ENCODE results near the gene KCNH3.
A peak's percentile ranks its signal among the peaks of the same experiment; 100 is the strongest.
"Not testable (repeated sequence)": the region's sequence is repeated elsewhere in the genome, so short reads cannot be mapped to it uniquely, and the experiment has no call there.

The KCNH3 gene, protein sequence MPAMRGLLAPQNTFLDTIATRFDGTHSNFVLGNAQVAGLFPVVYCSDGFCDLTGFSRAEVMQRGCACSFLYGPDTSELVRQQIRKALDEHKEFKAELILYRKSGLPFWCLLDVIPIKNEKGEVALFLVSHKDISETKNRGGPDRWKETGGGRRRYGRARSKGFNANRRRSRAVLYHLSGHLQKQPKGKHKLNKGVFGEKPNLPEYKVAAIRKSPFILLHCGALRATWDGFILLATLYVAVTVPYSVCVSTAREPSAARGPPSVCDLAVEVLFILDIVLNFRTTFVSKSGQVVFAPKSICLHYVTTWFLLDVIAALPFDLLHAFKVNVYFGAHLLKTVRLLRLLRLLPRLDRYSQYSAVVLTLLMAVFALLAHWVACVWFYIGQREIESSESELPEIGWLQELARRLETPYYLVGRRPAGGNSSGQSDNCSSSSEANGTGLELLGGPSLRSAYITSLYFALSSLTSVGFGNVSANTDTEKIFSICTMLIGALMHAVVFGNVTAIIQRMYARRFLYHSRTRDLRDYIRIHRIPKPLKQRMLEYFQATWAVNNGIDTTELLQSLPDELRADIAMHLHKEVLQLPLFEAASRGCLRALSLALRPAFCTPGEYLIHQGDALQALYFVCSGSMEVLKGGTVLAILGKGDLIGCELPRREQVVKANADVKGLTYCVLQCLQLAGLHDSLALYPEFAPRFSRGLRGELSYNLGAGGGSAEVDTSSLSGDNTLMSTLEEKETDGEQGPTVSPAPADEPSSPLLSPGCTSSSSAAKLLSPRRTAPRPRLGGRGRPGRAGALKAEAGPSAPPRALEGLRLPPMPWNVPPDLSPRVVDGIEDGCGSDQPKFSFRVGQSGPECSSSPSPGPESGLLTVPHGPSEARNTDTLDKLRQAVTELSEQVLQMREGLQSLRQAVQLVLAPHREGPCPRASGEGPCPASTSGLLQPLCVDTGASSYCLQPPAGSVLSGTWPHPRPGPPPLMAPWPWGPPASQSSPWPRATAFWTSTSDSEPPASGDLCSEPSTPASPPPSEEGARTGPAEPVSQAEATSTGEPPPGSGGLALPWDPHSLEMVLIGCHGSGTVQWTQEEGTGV

DNA sequence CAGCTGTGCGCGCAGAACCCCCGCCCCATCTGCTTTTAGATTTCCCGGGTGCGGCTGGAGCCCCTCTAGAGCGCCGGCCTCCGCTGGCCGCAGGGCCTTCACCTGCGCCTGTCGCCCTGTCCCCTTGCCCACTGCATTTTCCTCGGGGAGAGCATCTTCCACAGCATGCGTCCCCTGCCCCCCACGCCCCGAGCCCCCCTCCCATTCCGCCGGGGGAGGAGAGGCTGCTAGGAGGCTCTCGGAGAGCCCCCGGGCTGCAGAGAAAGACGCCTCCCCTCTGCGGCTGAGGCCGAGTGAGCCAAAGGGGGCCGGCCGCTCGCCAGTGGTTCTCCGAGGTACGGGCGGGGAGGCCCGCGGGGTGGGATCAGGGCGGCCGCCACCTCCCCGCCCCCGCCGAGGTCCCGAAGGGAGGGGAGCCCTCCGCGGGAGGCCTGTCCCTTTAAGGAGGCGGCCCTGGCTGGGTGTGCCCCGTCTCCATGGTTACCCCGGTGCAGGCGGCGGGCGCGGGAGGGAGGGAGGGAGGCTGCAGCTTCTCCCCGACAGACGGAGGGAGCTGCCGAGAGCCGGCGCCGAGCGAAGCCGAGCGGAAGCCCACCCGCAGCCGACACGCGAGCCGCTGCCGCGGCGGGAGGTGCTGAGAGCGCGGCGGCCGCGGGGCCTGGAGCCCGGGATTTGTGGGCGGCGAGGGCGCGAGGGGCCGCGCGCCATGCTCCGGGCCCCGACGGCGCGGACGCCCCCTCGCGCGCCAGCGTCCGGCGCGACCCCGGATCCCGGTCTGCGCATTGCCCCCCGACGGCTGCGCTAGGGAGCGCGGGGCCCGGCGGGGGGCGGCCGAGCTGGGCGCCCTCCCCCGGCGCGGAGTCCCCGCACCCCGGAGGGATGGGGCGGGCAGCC, at the start of gene KCNH3:
Gene KCNH3, plus strand, starts transcription at position 521 of the 894 bp plus-strand sequence. CDS start 387 bp downstream, outside the sequence.
- peak; percentile 85 for DNase-seq (ENCODE audit: low read depth)

DNA sequence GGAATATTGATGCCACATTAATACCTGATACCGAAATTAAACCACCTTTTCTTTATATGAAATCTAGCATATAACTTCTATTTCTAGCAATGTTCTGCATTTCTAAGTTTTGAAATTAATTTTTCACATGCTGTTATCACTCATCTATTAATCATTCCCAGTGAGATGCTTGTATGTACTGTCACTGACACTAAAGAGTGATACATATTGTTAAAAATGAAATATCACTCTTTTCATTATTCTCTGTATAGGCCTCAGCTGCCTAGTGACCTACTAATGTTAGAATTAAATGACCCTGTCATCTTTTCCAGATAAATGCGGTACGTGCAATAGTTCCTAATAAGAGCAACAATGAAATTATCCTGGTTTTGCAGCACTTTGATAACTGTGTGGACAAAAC, 49.7 kb upstream of the KCNH3 start:
- DNase-seq (ENCODE audit: low read depth), result no peak

DNA sequence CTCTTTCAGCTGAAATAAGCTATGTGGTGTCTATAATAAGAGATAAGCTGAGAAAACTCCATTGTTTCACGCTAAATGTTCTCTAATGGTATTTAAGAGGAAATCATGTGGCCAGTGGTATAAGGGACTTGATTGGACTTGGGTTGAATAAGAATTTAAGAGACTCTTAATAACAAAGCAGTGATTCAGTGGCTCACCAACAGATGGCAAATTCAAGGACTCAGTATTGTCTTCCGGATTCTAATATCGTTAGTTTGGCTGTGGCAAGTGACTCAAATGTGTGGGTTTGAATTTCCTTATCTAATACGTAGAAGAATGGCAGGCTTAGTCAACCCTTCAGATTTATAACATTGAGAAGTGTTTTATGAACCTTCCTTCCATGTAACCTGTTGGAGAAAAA, 49.1 kb upstream of the KCNH3 start:
- no peak for DNase-seq (ENCODE audit: low read depth)

DNA sequence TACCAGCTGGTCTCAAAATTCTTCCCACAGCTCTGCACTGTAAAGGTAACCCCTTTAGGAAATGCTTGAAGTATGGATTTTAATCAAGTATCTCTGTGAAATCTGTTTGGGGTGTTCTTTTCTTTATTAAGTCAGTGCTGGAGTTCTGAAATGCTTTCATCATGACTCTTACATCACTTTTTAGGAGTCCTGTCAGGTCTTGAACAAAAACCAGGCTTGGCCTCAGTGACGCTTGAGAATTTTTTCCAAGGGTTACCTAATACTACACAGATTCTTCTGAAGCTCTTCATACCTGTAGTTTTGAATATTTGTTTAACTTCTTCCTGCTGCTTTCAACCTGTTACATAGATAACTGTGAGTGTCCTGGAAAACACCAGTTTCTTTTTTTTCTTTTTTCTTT, 47.0 kb upstream of the KCNH3 start:
- no peak for DNase-seq (ENCODE audit: low read depth)

DNA sequence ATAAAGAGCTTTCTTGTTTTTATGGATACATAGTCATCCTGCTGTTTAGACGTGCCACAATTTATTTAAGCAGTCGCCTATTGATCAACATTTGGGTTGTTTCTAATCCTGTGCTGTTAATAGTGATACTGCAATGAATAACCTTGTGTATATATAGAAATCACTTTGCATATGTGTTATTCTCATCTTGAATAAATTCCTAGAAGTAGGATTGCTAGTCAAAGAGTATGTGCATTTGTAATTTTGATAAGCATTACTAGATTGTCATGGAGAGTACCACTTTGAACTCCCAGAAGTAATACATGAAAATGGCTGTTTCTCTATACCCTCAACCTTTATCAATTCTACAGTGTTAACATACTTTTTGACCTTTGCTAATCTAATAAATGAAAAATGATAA, 44.9 kb upstream of the KCNH3 start:
- DNase-seq (ENCODE audit: low read depth), result no peak

DNA sequence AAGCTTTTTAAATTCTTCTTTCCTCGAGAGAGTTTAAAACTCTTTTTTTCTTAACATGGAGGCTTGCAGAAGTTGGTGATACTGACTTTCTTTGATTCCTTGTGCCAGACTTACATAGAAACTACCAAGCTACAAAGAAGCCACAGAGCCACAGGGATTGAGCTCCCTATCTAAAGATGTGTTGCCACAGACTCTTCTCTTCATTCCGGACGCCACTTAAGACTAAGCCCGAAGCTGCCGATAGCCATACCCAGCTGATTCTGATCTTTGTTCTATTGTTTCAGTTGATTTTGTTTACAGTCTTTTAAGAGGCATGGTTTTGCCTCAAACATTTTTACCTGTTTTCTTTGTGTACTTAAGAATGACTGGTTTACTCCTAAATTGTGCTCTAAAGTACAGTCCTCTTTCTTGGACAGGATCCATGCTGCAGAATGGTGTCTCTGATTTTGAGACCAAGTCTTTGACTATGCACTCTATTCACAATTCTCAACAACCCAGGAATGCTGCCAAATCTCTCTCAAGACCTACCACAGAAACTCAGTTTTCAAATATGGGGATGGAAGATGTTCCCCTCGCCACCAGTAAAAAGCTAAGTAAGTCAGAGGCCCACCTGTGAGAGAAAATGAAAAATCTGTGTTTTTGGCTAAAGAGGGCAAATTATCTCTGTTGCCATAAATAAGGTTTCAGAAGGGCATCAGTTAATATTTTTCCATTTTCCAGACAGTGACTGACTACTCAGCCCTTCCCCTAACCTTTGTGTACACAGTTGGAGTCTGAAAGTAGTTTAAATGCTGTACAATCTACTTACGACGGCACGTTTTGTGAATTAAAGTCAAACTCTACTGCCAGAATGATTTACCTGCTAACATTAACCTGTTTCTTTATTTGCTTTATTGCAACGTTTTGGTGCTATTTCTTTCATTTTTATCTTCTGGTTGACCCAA, 42.1 kb upstream of the KCNH3 start:
- no peak for DNase-seq (ENCODE audit: low read depth)

DNA sequence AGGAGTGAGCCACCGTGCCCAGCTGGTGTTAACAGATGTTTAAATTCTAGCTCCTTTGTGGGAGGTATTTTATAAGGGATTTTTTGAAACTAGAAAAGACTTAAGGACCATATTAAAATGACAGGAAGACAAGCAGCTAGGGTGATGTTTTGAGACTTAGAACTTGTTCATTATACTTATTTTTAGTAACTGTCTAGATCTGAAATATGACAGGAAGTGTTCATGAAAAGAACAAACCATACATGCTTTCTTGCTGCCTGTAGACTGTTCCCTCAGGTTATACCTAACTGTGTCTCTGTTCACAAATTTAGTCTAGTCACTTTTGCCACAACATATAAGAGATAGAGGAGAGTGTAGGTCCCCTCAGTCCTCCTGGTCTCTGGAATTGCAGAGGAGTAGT, 36.9 kb upstream of the KCNH3 start:
- no peak for DNase-seq (ENCODE audit: low read depth)

DNA sequence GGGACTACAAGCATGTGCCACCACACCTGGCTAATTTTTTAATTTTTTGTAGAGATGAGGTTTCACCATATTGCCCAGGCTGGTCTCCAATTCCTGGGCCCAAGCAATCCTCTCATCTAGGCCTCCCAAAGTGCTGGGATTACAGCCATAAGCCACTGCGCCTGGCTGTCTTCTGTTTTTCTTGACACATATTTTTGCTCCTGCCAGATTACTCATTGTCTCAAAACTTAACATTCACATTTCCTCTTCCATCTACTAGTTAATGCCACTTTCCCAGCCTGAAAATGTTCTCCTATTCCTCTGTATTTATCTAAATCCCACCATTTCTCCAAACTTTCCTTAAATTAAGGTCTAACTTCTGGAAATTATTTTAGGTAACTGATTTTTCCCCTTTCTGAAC, 36.2 kb upstream of the KCNH3 start:
- DNase-seq (ENCODE audit: low read depth), result no peak

DNA sequence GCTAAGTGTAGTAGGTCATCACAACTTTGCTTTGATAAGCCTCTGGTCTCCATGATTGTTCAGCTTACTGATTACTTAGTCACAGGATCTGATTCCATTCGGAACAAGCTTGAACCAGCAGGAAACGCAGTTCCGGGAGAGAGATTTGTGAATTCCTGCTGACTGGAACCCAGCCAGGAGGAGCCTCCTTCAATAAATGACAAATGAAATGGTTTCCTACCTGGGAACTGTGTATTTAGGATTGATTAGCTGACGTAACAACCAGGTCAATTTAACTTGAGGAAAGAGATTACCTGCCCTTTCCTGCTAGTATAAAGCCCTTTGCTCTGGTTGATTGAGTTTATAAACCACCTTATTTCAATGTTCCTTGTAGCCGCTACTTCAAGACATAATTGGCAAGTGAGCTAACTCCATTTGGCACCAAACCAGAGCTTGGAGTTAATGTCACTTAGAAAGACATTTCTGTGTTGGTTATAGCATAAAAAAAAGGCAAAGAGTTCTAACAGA, 35.1 kb upstream of the KCNH3 start:
- DNase-seq (ENCODE audit: low read depth), result no peak

DNA sequence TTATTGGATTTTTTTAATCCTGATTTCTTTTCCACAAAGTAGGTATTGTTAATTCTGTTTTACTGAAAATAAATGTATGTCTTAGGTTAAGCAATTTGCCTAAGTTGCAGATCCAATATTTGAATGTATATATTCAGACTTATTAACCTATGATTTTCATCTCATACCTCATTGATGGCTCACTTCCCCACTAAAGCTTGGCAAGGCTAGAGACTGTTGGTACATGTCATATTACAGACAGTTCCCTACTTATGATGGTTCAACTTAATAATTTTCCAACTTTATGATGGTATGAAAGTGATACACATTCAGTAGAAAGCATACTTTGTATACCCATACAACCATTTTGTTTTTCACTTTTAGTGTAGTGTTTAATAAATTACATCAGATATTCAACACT, 33.2 kb upstream of the KCNH3 start:
- DNase-seq (ENCODE audit: low read depth), result no peak

DNA sequence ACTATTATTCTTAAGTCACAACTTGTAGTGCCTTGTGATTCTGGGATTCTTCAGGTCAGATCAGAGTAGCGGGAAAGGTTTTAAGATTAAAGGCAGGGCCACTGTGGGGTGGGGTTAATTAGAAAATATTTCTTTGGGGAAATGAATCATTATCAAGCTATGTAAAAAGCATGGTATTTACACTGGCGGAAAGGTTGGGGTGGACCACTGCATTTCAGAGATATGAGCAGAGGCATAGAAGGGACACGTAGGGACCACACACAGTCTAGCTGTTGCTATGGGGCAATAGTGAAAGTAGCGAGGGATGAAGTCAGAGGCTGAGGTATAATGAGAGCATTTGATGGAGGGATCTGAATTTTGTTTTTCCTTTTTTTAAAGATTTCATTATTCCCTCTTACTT, 31.7 kb upstream of the KCNH3 start:
- no peak for DNase-seq (ENCODE audit: low read depth)

DNA sequence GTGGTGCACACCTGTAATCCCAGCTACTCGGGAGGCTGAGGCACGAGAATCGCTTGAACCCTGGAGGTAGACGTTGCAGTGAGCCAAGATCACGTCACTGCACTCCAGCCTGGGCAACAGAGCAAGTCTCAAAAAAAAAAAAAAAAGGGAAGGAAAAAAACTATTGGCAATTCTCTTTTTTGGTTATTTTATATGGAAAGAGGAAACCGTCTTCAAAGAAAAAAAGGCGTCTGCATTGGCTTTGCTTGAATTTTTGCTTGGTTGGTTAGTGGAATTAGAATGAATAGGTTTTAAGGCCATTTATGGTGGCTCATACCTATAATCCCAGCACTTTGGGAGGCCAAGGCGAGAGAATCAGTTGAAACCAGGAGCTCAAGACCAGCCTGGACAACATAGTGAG, 29.1 kb upstream of the KCNH3 start:
- DNase-seq (ENCODE audit: low read depth), result not testable (repeated sequence)

DNA sequence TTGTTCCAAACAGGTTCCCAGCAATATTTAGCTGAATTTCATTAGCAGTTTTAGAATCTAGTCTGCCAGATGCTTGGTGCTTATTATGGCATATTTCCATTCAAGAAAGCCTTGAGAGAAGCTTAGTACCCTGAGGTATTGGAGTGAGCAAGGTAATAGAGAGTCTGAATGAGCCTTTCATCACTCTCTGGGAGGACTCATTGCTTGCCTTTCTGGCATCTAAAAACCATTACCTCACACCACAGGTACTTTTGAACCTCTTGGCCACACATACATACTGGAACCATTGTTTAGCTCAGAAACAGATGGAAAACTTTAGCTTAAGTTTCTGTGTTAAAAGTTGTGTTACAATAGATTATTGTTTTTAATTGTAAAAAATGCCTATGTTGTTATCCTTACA, 27.4 kb upstream of the KCNH3 start:
- DNase-seq (ENCODE audit: low read depth), result no peak

DNA sequence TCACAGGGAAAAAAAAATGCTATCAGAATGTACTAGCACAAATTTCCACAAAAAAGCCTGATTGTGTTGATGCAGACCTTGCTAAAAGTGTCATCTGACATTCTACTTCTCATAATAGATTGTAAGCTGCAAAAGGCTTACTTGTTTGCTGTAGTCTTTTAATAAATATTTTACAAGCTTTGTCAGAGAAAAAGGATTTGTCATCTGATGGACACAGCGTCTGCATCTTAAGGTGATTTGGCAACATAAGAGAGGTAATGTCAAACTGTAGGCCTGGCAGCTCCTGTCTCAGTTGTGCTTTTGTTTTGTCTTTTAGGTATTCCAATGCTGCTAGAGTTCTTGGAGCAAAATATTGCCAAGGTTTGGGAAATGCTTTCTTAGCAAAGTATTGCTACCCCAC, 26.3 kb upstream of the KCNH3 start:
- no peak for DNase-seq (ENCODE audit: low read depth)

DNA sequence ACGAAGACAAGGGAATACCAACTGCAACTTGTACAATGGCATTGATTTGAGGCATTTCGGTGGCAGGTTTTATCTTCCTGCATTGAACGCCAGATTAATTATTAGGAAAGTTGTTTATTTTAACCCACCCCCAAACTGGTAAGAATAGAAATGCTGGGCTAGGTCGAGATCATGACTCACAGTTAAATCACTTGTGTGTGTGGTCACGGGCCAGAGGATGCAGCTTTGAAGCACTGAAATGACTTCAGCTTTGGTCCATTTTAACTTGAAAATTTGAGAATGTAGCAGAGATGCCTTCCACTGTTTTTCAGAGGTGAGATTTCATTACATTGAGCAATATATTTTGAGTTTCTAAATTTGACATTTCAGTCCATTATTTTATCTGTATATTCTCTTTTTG, 23.6 kb upstream of the KCNH3 start:
- DNase-seq (ENCODE audit: low read depth), result no peak

DNA sequence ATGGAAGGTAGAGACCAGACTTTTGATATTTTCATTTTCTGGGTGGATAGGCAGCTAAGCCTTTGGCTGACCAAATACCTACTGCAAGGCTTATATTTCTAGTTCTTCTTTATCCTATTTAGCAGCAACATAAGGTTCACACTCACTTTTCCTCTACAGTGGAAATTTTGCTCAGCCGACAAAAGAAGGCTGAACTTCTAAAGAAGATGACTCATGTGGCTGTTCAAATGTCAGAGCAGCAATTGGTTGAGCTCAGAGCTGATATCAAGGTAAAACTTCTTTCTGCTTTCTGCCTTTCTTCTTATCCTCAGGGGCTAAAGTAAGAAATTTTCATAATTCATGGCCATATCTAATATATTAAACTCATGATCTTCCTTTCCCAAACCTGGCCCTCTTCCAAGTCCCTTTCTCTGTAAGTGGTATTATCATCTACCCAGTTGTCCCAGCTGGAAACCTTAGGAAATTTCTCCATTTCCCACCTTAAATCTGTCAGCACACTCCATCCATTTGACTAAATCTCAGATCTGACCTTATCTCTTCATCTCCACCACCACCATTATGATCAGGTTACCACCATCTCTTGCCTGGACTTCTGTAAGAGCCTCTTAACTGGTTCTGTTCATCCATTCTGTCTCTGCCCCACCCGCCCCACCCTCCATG, 19.8 kb upstream of the KCNH3 start:
- no peak for DNase-seq (ENCODE audit: low read depth)

DNA sequence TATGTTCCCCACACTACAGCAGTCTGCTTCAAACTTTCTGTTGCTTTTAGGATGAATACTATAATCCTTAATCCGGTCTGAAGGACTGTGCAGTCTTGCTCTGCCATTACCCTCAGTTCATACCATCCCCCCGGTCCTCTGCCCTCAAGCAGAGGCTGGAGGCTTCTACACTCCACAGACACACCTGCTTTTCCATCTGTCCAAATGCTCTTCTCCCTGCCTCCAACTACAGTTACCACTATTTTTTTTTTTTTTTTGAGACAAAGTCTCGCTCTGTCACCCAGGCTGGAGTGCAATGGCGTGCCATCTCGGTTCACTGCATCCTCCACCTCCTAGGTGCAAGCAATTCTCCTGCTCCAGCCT, 19.3 kb upstream of the KCNH3 start:
- DNase-seq (ENCODE audit: low read depth), result no peak

DNA sequence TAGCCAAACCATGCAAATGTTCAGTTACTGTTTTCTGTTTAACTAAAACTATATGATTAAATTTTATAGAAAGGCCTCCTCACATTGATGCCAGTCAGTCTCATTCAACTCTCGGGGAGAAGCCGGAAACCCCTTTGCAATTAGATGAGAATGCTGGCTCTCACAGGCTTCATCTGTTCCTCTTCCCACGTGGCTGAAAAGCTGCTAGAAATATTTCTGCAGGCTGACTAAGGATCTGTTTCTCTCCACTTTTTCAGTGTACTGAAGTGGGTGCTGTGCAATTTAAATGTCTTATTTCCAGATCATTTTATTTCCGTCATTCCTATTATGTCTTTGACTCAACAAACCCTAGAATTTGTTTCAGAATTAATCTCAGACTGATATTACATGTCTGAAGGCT, 17.4 kb upstream of the KCNH3 start:
- DNase-seq (ENCODE audit: low read depth), result no peak

DNA sequence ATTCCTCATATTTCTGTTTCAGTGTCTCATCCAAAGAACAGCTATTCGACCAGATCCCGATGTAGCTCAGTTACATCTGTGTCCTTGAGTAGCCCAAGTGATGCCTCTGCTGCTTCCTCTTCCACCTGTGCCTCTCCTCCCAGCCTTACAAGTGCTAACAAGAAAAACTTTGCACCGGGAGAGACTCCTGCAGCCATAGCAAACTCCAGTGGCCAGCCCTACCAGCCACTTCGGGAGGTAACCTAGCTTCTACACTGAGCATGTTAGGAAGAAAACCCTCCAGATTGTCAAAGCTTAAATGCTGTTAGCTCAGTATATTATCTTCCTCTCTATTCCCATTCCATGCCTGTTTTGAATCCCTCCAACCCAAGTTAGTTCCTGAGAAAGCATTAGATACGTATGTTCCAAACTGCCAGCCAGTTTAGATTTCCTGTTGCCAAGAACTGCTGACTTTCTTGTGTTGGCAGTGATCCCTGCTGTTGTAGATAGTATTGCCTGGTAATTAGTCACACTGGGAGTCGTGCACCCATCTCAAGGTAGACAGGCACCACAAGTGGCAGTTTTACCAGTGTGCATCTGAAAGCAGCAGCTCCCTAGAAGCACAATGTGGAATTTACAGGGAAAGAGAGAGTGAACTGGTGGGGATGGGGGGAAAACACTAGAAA, 14.0 kb upstream of the KCNH3 start:
- no peak for DNase-seq (ENCODE audit: low read depth)
